Measurements from ENCODE around the gene ILDR2. TPM values are rescaled to one million over a fixed set of nuclear protein-coding genes. Genes with fewer than 3 reads are reported as not detected.

ILDR2 gene
- total and polyA plus RNA-seq, 9 of the 15 experiments (the other 6 are each of a cell fraction or from before 2014, with no cell fraction given) = 0.03 to 0.31 (median 0.18) TPM; not detected in 2

DNA sequence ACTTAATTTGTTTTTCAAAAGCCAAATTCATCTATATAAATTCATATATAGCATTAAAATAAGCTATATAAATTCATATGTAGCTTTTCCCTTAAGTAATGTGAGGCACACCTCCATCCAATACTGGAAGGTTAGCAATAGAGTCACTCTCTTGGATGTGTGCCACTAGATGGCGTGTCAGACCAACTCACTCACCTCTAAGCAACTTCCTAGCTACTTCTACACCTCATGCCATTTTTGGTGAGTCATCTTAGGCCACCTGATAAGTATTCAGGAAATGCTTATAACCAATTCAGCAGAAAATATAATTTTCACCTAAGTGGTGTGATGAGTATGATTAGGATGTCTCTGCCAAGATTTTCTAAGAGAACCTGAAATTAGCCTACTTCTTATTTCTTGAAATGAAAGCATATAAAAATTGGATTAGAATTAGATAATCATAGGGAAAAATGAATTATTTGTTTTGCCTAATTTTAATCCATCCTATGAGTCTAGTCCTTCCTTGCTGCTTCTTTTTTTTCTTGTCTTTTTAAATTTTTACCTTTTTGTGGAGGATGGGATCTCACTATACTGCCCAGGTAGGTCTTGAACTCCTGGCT lies 64.8 kb downstream of the ILDR2 start (continued):
- TF ChIP-seq REST (IDR thresholded peaks at IDR 0.05; ENCODE audit: borderline replicate concordance) (peak; percentile 87), REST (CRISPR knock-in tag; IDR thresholded peaks at IDR 0.05; ENCODE audit: low read depth) (no peak), EHMT2 (IDR thresholded peaks at IDR 0.05) (peak; percentile 85; the same call in 1 of the 2 replicates), TSC22D4 (tag; IDR thresholded peaks at IDR 0.05) (no peak), CTBP1 (IDR thresholded peaks at IDR 0.05; ENCODE audit: borderline replicate concordance) (peak; percentile 70; the same call in 1 of the 2 replicates), FOS (IDR thresholded peaks at IDR 0.05; ENCODE audit: extremely low read depth, insufficient read length) (peak; percentile 32), ZNF431 (CRISPR knock-in tag; IDR thresholded peaks at IDR 0.05) (no peak), VEZF1 (CRISPR knock-in tag; IDR thresholded peaks at IDR 0.05) (no peak), LCOR (CRISPR knock-in tag; IDR thresholded peaks at IDR 0.05) (0 out of 2 replicates have a peak, but pooled peaks have one; percentile 46), TFAM (CRISPR knock-in tag; conservative IDR thresholded peaks at IDR 0.05) (no peak), EP400 (IDR thresholded peaks at IDR 0.05) (peak; percentile 54; the same call in 1 of the 2 replicates), TAF9B (IDR thresholded peaks at IDR 0.05; ENCODE audit: partially characterized antibody) (peak; percentile 36), CBX5 (IDR thresholded peaks at IDR 0.05; ENCODE audit: borderline replicate concordance, low read depth) (no peak), NR2C2 (CRISPR knock-in tag; IDR thresholded peaks at IDR 0.05) (no peak), NR2C2 (tag; IDR thresholded peaks at IDR 0.05) (no peak), ARID1B (IDR thresholded peaks at IDR 0.05) (peak; percentile 68), BHLHE40 (IDR thresholded peaks at IDR 0.05; ENCODE audit: low read length) (peak; percentile 33; the same call in 1 of the 2 replicates), ZNF197 (CRISPR knock-in tag; IDR thresholded peaks at IDR 0.05; ENCODE audit: low read depth) (0 out of 2 replicates have a peak, but pooled peaks have one; percentile 61)
- TF ChIP-seq, protein P1, sequence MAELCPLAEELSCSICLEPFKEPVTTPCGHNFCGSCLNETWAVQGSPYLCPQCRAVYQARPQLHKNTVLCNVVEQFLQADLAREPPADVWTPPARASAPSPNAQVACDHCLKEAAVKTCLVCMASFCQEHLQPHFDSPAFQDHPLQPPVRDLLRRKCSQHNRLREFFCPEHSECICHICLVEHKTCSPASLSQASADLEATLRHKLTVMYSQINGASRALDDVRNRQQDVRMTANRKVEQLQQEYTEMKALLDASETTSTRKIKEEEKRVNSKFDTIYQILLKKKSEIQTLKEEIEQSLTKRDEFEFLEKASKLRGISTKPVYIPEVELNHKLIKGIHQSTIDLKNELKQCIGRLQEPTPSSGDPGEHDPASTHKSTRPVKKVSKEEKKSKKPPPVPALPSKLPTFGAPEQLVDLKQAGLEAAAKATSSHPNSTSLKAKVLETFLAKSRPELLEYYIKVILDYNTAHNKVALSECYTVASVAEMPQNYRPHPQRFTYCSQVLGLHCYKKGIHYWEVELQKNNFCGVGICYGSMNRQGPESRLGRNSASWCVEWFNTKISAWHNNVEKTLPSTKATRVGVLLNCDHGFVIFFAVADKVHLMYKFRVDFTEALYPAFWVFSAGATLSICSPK (IDR thresholded peaks at IDR 0.05; ENCODE audit: borderline replicate concordance) = no peak

Data from K562 (cell line).